Superior temporal gyrus (tissue), 1 donor: Measurements from ENCODE around the gene COL9A1.

Source experiments
- DNase-seq: peaks from one replicate; pipeline ENCODE4 v3.0.0-alpha.2; 2016; ENCODE audit errors: extremely low spot score

The COL9A1 gene

GRCh38 chr6:70171236-70171635 is 131.6 kb downstream of the COL9A1 start:
- DNase-seq = no peak

- no peak for DNase-seq
Measured at GRCh38 chr6:70168681-70169377, 134.1 kb downstream of the COL9A1 start.
